HUES6 (cell line): ENCODE measurements around the gene NOXO1.

ENCODE experiments used
- H3K27ac ChIP-seq: 2 replicates; pipeline ENCODE4 v1.7.0; 2013; ENCODE audit warnings: low read depth, mild to moderate bottlenecking, low read length, inconsistent platforms
- H3K27me3 ChIP-seq: 2 replicates; pipeline ENCODE4 v1.6.1; 2013; ENCODE audit warnings: low read length; ENCODE audit not compliant: control insufficient read depth, insufficient read depth
- H3K36me3 ChIP-seq: 2 replicates; pipeline ENCODE4 v1.6.1; 2013; ENCODE audit warnings: low read length; ENCODE audit not compliant: control insufficient read depth, insufficient read depth
- H3K4me1 ChIP-seq: 2 replicates; pipeline ENCODE4 v1.6.1; 2013; ENCODE audit warnings: low read length; ENCODE audit not compliant: control insufficient read depth, insufficient read depth
- H3K4me3 ChIP-seq: 2 replicates; pipeline ENCODE4 v1.5.1; 2013; ENCODE audit warnings: low read depth, low read length
- H3K9ac ChIP-seq: one replicate; pipeline ENCODE4 v1.6.1; 2013; ENCODE audit warnings: mild to moderate bottlenecking, low read length
- H3K9me3 ChIP-seq: 2 replicates; pipeline ENCODE4 v1.6.1; 2013; ENCODE audit warnings: low read depth, low read length; ENCODE audit not compliant: control insufficient read depth, insufficient read depth

NOXO1 gene

DNA sequence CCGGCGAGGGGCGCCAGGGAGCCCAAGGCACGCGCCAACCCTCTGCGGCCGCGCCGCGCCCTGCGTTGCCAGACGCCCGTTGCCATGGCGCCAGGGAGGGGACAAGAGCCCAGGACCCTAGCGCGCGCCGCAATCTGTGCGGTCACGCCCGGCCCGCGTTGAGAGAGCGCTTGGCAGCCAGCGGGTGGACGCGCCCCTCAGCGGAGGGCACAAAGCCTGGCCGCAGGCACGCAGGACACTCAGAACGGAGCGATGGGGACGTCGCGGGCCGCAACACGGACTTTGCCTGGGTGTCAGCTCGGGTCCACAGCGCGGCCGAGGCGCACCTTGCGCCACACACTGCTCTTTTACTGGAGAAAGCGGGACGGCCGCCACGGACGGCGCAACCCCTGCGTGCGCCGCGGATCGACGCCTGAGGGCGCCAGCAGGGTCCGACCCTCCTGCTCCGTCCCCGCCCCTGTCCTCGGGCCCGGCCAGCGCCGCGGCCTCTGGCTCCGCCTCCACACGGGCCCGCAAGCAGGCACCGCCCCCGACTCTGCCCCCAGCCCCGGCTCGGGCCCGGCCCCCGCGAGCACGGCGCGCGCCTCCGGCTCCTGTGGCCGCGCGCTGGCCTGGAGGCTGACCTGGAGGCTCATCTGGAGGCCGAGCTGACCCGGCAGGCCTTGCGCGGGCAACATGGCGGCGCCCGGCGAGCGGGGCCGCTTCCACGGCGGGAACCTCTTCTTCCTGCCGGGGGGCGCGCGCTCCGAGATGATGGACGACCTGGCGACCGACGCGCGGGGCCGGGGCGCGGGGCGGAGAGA is 2.5 kb upstream of the NOXO1 start, which contains the start of gene GFER:
GFER (plus strand) TSS at position 650 of the 803 bp plus-strand sequence; CDS start at position 676, 26 bp downstream.
- Histone ChIP-seq H3K4me1 (peaks cover 34% of the 10 kb centered on the region), H3K27me3 (peaks cover 51% of the 10 kb centered on the region), H3K36me3 (peaks cover 15% of the 10 kb centered on the region), H3K4me3 (peak within 1 kb of the TSS; percentile 83), H3K27ac (peak within 1 kb of the TSS; percentile 88), H3K9ac (peak within 1 kb of the TSS; percentile 87), H3K9me3 (no peaks in the 10 kb centered on the region)

DNA sequence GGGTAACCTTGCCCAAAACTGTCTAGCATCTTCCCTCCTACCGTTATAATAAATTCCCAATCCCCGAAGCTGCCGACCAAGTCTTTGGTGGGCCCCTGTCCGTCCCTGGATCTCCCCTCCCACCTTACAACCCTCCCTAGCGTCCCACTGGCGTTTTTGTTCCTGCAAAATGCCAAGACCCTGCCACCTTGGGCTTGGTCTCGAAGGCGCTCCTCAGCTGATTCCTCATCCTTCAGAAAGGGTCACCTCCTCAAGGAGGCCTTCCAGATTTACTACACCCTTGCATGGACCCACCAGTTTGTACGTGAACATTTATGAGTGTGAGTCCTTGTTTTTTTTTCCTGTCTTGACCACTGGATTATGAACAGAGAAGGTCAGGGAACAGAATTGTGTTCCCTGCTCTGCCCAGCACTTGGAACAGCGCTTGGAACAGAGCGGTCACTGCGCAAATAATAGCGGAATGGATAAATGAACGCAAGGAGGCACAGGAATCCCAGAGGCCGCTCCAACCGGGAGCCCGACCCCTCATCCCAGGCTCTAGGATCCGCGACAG is 1.8 kb upstream of the NOXO1 start:
- Histone ChIP-seq H3K27me3 (peaks cover 45% of the 10 kb centered on the region), H3K9me3 (no peaks in the 10 kb centered on the region), H3K27ac (no peak overlapping the region), H3K9ac (no peak overlapping the region), H3K4me1 (peaks cover 34% of the 10 kb centered on the region), H3K4me3 (peak overlapping the region; percentile 63), H3K36me3 (peaks cover 17% of the 10 kb centered on the region)

GRCh38 chr16:1982013-1982433 is 754 bp upstream of the NOXO1 start:
- Histone ChIP-seq H3K4me3 (no peak overlapping the region), H3K4me1 (peaks cover 34% of the 10 kb centered on the region), H3K9ac (no peak overlapping the region), H3K9me3 (no peaks in the 10 kb centered on the region), H3K36me3 (peaks cover 26% of the 10 kb centered on the region), H3K27ac (no peak overlapping the region), H3K27me3 (peaks cover 43% of the 10 kb centered on the region)

DNA sequence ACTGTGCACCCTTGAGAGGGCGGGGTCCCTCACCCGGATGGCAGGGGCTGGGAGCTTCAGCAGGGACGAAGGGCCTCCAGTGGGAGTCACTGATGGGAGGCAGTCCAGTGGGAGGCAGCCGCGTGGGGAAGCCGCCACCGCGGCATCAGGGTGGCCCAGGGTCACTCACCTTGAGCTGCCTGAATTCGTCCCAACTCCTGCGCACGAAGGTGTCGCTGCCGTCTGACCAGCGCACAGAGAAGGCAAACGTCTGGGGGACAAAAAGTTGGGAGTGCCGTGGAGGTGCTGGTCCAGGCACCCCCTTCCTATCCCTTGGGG is 540 bp downstream of the NOXO1 start:
- H3K9me3 ChIP-seq = no peaks in the 10 kb centered on the region
- H3K9ac ChIP-seq = no peak overlapping the region
- H3K4me1 ChIP-seq = peaks cover 34% of the 10 kb centered on the region
- H3K27ac ChIP-seq = no peak overlapping the region
- H3K4me3 ChIP-seq = peak overlapping the region; percentile 69
- peaks cover 28% of the 10 kb centered on the region for H3K36me3 ChIP-seq
- H3K27me3 ChIP-seq = peaks cover 43% of the 10 kb centered on the region

DNA sequence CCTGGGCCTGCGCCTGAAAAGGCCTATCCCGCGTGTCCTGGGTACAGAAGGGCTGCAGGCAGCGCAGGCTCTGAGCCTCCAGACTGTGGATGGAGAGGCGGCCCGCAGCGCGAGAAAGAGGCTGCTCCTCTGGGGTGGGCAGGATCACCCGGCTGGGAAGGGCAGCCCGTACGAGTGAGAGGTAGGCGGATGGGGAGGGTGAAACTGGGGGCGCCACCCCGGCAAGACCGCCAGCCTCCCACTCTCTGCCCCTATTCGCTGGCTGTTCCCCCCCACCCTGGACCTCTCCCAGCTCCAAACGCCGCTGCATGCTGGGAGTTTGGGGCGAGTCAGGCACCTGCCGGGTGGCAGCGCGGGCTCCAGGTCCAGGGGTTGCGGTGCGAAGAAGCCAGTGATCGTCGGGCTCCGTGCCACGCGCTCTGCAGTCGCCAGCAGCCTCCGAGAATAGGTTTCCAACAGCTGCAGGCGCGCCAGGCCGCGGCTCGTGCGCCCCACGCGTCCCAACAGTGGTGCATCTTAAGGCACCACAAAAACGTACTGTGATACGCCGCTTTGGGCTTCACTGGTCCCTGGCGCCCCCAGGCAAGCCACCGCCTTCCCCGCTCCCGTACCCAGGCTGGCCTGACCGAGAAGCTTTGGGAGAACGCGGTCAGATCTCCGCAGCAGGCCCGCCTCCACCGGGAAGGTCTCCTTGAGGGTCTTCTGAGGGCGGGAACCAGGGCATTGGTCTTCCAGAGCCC is 1.1 kb downstream of the NOXO1 start:
- no peaks in the 10 kb centered on the region for H3K9me3 ChIP-seq
- H3K27ac ChIP-seq = no peak overlapping the region
- H3K4me3 ChIP-seq = peak overlapping the region; percentile 69
- H3K27me3 ChIP-seq = peaks cover 43% of the 10 kb centered on the region
- peaks cover 33% of the 10 kb centered on the region for H3K4me1 ChIP-seq
- H3K9ac ChIP-seq = peak overlapping the region; percentile 56
- H3K36me3 ChIP-seq = peaks cover 30% of the 10 kb centered on the region

DNA sequence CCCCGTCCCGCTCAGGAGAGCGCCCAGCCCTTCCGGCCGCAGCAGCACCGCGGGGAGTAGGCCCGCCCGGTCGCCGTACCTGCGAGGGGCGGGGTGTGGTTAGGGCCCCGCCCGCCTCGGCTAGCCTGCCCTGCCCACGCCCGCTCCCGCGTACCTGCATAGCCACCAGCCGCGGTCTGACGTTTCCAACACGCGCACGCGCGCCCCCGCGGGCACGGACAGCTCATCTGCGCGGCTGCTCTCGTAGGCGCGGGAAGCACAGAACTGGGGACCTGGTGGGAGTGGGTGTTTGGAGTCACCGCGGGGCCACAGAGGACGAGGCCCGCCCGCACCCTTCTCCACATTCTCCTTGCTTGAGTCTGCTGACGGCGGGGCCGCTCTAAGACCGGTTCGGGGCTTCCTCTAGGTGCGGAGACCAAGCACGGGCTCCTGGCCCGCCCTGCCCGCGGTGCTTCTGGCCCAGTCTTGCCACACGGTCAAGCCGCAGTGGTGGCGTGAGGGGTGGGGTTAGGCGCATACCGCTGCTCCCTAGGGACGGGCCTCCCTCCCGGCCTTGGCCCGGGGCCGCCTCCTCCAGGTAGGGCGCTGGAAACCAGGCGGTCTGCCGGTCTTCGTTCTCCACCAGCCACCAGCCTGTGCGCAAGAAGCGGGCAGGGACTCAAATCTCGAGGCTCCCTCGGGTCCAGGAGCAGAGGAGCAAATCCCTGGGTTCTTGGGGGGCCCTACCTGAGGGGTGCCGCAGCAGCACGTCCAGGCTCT is 1.8 kb downstream of the NOXO1 start:
- H3K4me3 ChIP-seq = peak overlapping the region; percentile 69
- peaks cover 38% of the 10 kb centered on the region for H3K36me3 ChIP-seq
- peaks cover 43% of the 10 kb centered on the region for H3K27me3 ChIP-seq
- H3K27ac ChIP-seq = no peak overlapping the region
- no peaks in the 10 kb centered on the region for H3K9me3 ChIP-seq
- peaks cover 28% of the 10 kb centered on the region for H3K4me1 ChIP-seq
- peak overlapping the region; percentile 56 for H3K9ac ChIP-seq

- Histone ChIP-seq H3K9ac (no peak overlapping the region), H3K27ac (no peak overlapping the region), H3K9me3 (no peaks in the 10 kb centered on the region), H3K36me3 (peaks cover 43% of the 10 kb centered on the region), H3K4me3 (peak overlapping the region; percentile 69), H3K4me1 (peaks cover 28% of the 10 kb centered on the region), H3K27me3 (peaks cover 43% of the 10 kb centered on the region)
These were observed 2.7 kb downstream of the NOXO1 start for GRCh38 chr16:1978476-1979120.

DNA sequence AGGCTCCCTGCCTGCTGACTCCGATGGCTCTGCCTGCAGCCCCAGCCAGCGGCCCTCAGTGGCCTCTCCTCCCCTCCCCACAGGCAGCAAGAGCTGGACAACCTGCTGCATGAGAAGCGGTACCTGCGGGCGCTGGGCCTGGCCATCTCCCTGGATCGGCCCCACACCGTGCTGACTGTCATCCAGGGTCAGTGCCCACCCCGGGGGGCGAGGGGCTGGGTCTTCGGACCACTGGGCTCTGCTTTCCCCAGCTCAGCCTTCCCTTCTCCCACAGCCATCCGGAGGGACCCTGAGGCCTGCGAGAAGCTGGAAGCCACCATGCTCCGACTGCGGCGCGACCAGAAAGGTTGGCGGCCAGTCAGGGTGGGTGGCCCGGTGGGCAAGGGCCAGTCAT is 3.4 kb downstream of the NOXO1 start:
- Histone ChIP-seq H3K4me1 (peaks cover 24% of the 10 kb centered on the region), H3K9ac (no peak overlapping the region), H3K4me3 (no peak overlapping the region), H3K27me3 (peaks cover 38% of the 10 kb centered on the region), H3K36me3 (peaks cover 43% of the 10 kb centered on the region), H3K27ac (no peak overlapping the region), H3K9me3 (no peaks in the 10 kb centered on the region)

- Histone ChIP-seq H3K36me3 (peaks cover 43% of the 10 kb centered on the region), H3K27me3 (peaks cover 32% of the 10 kb centered on the region), H3K27ac (no peak overlapping the region)
These were observed 4.1 kb downstream of the NOXO1 start for GRCh38 chr16:1976951-1977874.

GRCh38 chr16:1976216-1976520 is 5.1 kb downstream of the NOXO1 start:
- Histone ChIP-seq H3K4me1 (peaks cover 17% of the 10 kb centered on the region), H3K36me3 (peaks cover 43% of the 10 kb centered on the region), H3K9me3 (no peaks in the 10 kb centered on the region), H3K9ac (no peak overlapping the region), H3K27me3 (peaks cover 21% of the 10 kb centered on the region), H3K27ac (no peak overlapping the region), H3K4me3 (no peak overlapping the region)

More at GRCh38 chr16:1976951-1977874, 4.1 kb downstream of the NOXO1 start:
- Histone ChIP-seq H3K9ac (no peak overlapping the region), H3K4me3 (no peak overlapping the region), H3K9me3 (no peaks in the 10 kb centered on the region), H3K4me1 (peaks cover 27% of the 10 kb centered on the region)
